Upper lobe of left lung (tissue), 4 donors: ENCODE measurements around the gene NDNF.

Source experiments
- CTCF ChIP-seq, 6 experiments: fragments of 450-650 bp in 4 of 6; fragments of 200-600 bp in 2 of 6; sonication (generic) in 2 of 6; IDR thresholded peaks; one replicate each; pipeline ENCODE4 v1.5.1; 2016 to 2019; ENCODE audit warnings: antibody characterized with exemption in 6 of 6
- EP300 ChIP-seq, 4 donors: sonication (generic); formaldehyde crosslinking; IDR thresholded peaks; one replicate each; pipeline ENCODE4 v1.5.1; 2017; ENCODE audit warnings: antibody characterized with exemption in 4 of 4, control low read depth in 2 of 4

DNA sequence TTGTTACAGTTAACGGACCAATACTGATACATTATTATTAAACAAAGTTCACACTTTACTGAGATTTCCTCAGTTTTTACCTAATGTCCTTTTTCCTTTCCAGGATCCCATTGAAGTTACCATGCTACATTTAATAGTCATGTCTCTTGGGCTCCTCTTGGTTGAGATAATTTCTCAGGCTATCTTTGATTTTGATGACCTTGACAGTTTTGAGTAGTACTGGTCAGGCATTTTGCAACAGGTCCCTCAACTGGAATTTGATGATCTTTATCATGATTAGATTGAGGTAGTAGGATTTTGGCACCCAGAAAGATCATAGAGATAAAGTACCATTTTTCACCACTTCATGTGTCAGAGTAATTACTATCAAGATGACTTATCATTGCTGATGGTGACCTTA lies 53.8 kb downstream of the NDNF start:
- TF ChIP-seq EP300 (IDR thresholded peaks at IDR 0.05) (no peak), CTCF (IDR thresholded peaks at IDR 0.05) (no peak)
